GM19239 (cell line): ENCODE results near the gene TLE1.
"Not testable (repeated sequence)": the region's sequence is repeated elsewhere in the genome, so short reads cannot be mapped to it uniquely, and the experiment has no call there.

Source experiments
- DNase-seq: peaks from one replicate; pipeline ENCODE4 v3.0.0; 2011; ENCODE audit warnings: low spot score; ENCODE audit not compliant: insufficient read length
- FAIRE-seq: peaks from 2 replicates; lab custom pipeline; 2011; peaks lifted over from hg19 to GRCh38; lab: Jason Lieb, UNC

The TLE1 gene

DNA sequence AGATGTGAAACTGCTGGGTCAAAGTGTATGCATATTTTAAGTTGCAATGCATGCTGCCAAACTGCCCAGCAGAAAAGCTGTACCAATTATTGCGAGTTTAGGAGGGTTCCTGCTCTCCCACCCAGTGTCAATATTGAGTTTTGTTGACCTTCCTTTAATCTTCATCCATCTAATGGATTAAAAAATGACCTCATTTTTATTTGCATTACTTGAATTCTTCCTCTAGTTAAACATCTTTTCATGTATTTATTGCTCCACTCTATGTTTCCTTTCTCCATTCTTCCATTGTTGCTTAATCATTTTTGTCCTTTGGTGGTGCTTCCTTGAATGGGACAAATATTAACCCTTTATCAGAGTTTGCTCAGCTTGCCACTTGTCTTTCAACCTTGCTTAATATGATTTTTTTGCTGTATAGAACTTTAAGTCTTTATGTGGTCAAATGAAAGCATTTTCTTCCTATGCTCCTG, 32.4 kb downstream of the TLE1 start:
- DNase-seq (no peak), FAIRE-seq (no peak)

DNA sequence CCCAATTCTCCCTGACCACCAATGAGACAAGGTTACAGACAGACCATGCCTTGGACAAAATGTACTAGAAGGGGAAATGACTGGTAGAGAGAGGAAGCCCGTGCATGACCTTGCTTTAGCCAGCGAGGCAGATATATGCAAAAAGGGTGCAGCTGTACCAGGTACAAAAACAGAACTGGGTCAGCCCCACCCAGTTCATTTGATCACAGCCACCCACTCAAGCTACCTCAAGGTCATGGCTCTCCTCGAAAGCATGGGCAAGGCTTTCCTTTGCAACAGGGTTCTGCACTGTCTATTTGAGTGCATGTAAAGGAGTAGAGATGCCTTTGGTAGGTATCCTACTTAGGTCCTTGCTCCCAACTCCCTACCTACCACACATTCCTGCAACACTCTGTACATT, 33.3 kb downstream of the TLE1 start:
- DNase-seq (no peak), FAIRE-seq (no peak)

DNA sequence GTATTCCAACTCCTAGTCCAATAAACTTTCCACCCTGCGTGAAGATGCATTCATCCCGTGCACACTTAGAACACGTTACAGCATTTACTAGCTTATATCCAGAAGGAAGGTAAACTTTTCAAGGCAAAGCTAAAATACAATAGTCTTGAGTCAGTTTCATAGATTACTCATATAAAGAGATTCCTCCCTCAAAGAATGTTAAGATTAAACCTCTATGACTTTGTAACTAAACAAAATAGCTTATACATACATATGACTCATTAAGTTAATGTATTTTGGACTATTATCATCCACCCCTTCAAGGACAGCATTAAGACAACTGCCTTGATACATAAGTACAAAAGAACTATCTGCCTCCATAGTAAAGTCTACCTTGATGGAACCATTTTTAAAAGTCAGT, 36.1 kb downstream of the TLE1 start:
- FAIRE-seq (no peak), DNase-seq (no peak)

- DNase-seq (no peak), FAIRE-seq (no peak)
Observed at GRCh38 chr9:81652058-81652687, 37.2 kb downstream of the TLE1 start.

GRCh38 chr9:81650586-81651515, 38.5 kb downstream of the TLE1 start:
- no peak for FAIRE-seq
- no peak for DNase-seq

- DNase-seq: no peak
- no peak for FAIRE-seq
Observed at GRCh38 chr9:81649475-81650240, 39.7 kb downstream of the TLE1 start.

DNA sequence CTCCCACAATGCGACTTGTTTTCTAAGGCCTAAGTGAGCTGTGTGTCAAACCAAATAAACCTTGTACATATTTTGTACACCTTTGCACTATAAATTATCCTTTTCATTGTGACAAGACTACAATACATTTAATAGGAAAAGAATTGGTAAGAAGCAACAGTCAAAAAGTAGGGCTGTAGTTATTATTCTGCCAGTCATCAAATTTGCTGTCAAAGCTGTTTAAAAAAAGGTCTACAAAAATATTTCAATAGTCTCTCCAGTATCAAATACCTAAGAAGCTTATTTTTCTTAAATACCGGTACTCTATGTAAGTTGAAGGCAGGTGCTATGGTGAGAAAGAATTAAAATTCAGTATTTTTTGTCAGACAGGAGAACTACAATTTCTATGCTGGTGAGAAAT, 40.5 kb downstream of the TLE1 start:
- FAIRE-seq (no peak), DNase-seq (no peak)

- no peak for DNase-seq
- FAIRE-seq: no peak
Observed at GRCh38 chr9:81646337-81646736, 43.0 kb downstream of the TLE1 start.

GRCh38 chr9:81644513-81644912, 44.8 kb downstream of the TLE1 start:
- DNase-seq, FAIRE-seq: not testable (repeated sequence)

DNA sequence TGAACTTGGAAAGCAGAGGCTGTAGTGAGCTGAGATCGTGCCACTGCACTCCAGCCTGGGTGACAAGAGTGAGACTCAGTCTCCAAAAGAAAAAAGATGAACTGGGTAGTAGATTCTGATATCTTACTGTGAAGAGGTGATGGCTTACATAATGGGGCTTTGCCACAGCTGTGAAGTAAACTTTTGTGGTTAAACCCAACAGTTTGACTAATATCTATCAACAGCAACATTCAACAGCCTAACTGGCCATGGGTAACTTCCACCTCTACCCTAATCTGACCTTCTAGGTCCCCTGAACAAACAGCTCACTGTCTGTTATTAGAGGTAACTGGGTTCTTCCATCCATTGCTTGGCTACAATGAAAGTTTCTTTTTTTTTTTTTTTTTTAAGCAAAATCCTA, 52.1 kb downstream of the TLE1 start:
- no peak for FAIRE-seq
- DNase-seq: no peak

- DNase-seq (no peak), FAIRE-seq (no peak)
Observed at GRCh38 chr9:81636255-81636599, 53.1 kb downstream of the TLE1 start.

GRCh38 chr9:81635521-81636254, 53.7 kb downstream of the TLE1 start:
- no peak for DNase-seq
- FAIRE-seq: no peak

- DNase-seq (no peak), FAIRE-seq (no peak)
Observed at GRCh38 chr9:81634915-81635516, 54.3 kb downstream of the TLE1 start.

- no peak for FAIRE-seq
- DNase-seq: no peak
Observed at GRCh38 chr9:81633952-81634854, 55.1 kb downstream of the TLE1 start.

DNA sequence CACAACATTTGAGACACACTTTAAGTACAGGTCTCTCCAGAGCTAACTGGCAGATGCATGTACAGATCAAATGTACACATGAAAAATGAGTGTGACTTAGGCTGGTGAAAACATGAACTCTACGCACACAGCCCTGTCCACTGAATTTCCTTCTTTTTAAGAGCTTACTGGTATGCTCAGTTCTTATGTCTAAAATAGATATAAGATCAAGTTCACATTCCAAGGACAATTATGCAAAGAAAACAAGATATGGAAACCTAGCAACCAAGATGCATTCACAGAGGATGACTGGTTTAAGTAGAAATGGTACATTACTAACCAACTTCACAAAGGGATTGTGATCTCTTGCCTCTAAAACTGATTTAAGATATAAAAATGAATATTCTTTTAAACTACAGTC, 56.7 kb downstream of the TLE1 start:
- DNase-seq: no peak
- no peak for FAIRE-seq

DNA sequence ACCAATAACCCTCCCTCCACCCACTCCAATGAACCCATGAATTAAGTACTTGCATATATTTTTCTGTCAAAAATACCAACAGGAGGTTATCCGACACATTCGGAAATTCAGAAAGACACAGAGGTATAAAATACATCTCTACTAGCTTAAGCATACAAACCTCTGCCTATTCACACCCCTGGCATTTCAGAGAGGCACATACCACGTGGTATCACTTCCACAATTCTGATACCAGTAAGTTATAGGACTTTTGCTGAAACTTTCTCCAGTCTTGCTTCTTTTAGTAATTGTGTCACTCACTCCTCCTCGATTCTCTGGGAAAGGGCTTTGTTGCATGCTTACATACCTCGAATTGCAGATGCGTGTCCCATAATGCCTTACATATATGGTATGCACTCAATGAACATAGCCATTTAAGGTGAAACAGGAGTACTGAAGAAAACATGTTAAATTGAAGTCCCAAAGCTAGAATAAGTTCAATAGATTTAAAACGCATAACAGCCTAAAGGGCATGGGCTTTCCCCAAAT, 58.1 kb downstream of the TLE1 start:
- DNase-seq (no peak), FAIRE-seq (no peak)

DNA sequence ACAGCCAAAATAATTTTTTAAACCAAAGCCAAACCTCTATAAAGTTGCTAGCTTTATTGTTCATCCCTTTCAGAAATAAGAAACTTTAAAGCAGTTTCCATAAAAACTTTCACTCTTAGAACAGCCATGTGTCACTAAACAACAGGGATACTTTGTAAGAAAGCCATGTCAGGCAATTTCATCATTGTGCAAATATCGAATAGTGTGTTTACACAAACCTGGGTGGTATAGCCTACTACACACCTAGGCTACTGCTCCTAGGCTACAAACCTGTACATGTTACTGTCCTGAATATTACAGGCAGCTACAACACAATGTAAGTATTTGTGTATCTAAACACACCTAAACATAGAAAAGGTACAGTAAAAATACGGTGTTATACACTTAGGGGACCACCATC, 59.9 kb downstream of the TLE1 start:
- FAIRE-seq (no peak), DNase-seq (no peak)

DNA sequence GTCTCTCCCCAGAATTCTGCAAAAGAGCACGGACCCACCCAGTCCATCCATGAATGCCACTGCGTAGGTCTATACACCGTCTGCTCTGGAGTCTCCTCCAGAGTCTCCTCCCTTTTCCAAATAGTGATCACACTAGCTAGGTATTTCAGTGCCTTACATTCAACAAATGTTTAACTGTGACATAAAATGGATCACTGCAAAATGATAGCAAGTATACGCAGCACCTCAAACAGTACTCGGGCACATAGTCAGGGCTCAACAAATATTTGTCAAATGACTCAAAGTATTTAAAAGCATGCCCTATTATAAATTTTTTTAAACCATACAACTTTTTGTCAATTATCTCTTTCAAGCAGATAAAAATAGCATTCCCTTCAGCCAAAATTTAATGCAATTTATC, 60.5 kb downstream of the TLE1 start:
- FAIRE-seq (no peak), DNase-seq (no peak)

DNA sequence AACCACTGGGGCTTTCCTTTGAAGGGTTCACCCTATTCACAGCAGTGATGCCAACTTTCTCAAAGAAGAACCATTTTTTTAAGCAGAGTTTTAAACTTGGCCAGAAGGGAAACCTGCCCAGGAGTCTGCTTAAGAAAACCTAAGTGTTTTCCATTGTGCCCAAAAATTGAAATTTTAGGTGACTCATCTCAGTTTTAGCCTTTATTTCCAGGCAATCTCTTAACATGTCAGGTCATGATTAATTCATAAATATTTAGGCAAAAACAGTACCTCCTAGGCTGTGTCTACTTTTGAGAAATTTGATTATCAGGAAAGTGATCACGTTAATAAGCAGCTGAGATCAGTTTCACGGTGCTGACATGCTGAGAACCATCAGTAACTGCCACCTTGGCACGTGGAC, 61.9 kb downstream of the TLE1 start:
- DNase-seq (no peak), FAIRE-seq (no peak)
